ENCODE measurements around the gene ANTKMT.
A peak's percentile ranks its signal among the peaks of the same experiment; 100 is the strongest.
"Not testable (repeated sequence)": the region's sequence is repeated elsewhere in the genome, so short reads cannot be mapped to it uniquely, and the experiment has no call there.

Gene ANTKMT

GRCh38 chr16:740764-741505 is 20.0 kb downstream of the ANTKMT start, which contains the start of gene CIAO3:
CIAO3 (minus strand) TSS chr16:740997; CDS start chr16:740985, 12 bp downstream.
- peak; percentile 91 to 98 for DNase-seq (ENCODE audit: low read depth in 1 of 2, low spot score in 1 of 2)

- no peak for DNase-seq (ENCODE audit: low read depth in 1 of 2, low spot score in 1 of 2)
Measured at GRCh38 chr16:741986-742629, 21.2 kb downstream of the ANTKMT start.

GRCh38 chr16:742894-743293 is 21.9 kb downstream of the ANTKMT start:
- not testable (repeated sequence) for DNase-seq (ENCODE audit: low read depth in 1 of 2, low spot score in 1 of 2)

- DNase-seq (ENCODE audit: low read depth in 1 of 2, low spot score in 1 of 2), result no peak
Measured at GRCh38 chr16:743794-744500, 23.0 kb downstream of the ANTKMT start.

GRCh38 chr16:745739-746138 is 24.8 kb downstream of the ANTKMT start:
- DNase-seq (ENCODE audit: low read depth in 1 of 2, low spot score in 1 of 2), result no peak

GRCh38 chr16:746637-747036 is 25.7 kb downstream of the ANTKMT start:
- DNase-seq (ENCODE audit: low read depth in 1 of 2, low spot score in 1 of 2), result no peak

GRCh38 chr16:747978-748746 is 27.2 kb downstream of the ANTKMT start:
- no peak for DNase-seq (ENCODE audit: low read depth in 1 of 2, low spot score in 1 of 2)

- DNase-seq (ENCODE audit: low read depth in 1 of 2, low spot score in 1 of 2), result no peak
Measured at GRCh38 chr16:749010-749409, 28.1 kb downstream of the ANTKMT start.

- DNase-seq (ENCODE audit: low read depth in 1 of 2, low spot score in 1 of 2), result no peak
Measured at GRCh38 chr16:750485-750884, 29.5 kb downstream of the ANTKMT start.

- no peak for DNase-seq (ENCODE audit: low read depth in 1 of 2, low spot score in 1 of 2)
Measured at GRCh38 chr16:751152-752006, 30.4 kb downstream of the ANTKMT start.

- DNase-seq (ENCODE audit: low read depth in 1 of 2, low spot score in 1 of 2), result no peak
Measured at GRCh38 chr16:752007-752312, 31.0 kb downstream of the ANTKMT start.

- DNase-seq (ENCODE audit: low read depth in 1 of 2, low spot score in 1 of 2), result not testable (repeated sequence)
Measured at GRCh38 chr16:754121-754607, 33.2 kb downstream of the ANTKMT start.

- DNase-seq (ENCODE audit: low read depth in 1 of 2, low spot score in 1 of 2), result no peak
Measured at GRCh38 chr16:754656-755055, 33.7 kb downstream of the ANTKMT start.

- no peak for DNase-seq (ENCODE audit: low read depth in 1 of 2, low spot score in 1 of 2)
Measured at GRCh38 chr16:756428-756827, 35.5 kb downstream of the ANTKMT start.

- DNase-seq (ENCODE audit: low read depth in 1 of 2, low spot score in 1 of 2), result no peak
Measured at GRCh38 chr16:759110-759910, 38.4 kb downstream of the ANTKMT start.

- no peak for DNase-seq (ENCODE audit: low read depth in 1 of 2, low spot score in 1 of 2)
Measured at GRCh38 chr16:760065-760464, 39.1 kb downstream of the ANTKMT start.

GRCh38 chr16:760545-761343 is 39.8 kb downstream of the ANTKMT start, which contains the start of gene MSLN:
MSLN (plus strand) TSS chr16:760734; CDS start chr16:762681, 1,947 bp downstream.
- no peak for DNase-seq (ENCODE audit: low read depth in 1 of 2, low spot score in 1 of 2)

- no peak for DNase-seq (ENCODE audit: low read depth in 1 of 2, low spot score in 1 of 2)
Measured at GRCh38 chr16:761625-762513, 40.9 kb downstream of the ANTKMT start.

All from activated CD4-positive, alpha-beta T cell treated with anti-CD3 and anti-CD28 coated beads, Interleukin-2, amount 50 U/mL, for 24 hours (primary cell).